Left lung (tissue), 10 donors: Measurements from ENCODE around the gene MRGPRE. TPM values are rescaled to one million over a fixed set of nuclear protein-coding genes. Genes with fewer than 3 reads are reported as not detected.

Source experiments
- ATAC-seq: fragments of 200-7000 bp; cut with Tn5 transposase; one replicate; pipeline ENCODE4 v1.9.1; 2020; ENCODE audit warnings: moderate library complexity
- DNase-seq, 4 donors: peaks; one replicate each; pipeline ENCODE4 v3.0.0-alpha.2; 2013 to 2020
- H3K27ac ChIP-seq, 2 donors: fragments of 200-600 bp; sonication (generic) in 1 of 2; one replicate each; pipeline versions ENCODE4 v1.5.0 to v1.8.0; 2020 to 2021
- H3K27me3 ChIP-seq, 2 donors: fragments of 200-600 bp; sonication (generic) in 1 of 2; one replicate each; pipeline versions ENCODE4 v1.5.0 to v1.8.0; 2020 to 2021
- H3K36me3 ChIP-seq, 2 donors: fragments of 200-600 bp; sonication (generic) in 1 of 2; one replicate each; pipeline versions ENCODE4 v1.5.0 to v1.8.0; 2020 to 2021
- H3K4me1 ChIP-seq, 2 donors: fragments of 200-600 bp; one replicate each; pipeline ENCODE4 v1.8.0; 2021
- H3K4me3 ChIP-seq, 2 donors: fragments of 200-600 bp; sonication (generic) in 1 of 2; one replicate each; pipeline versions ENCODE4 v1.5.0 to v1.8.0; 2020 to 2021; ENCODE audit warnings: mild to moderate bottlenecking in 1 of 2
- H3K9me3 ChIP-seq, 2 donors: fragments of 200-600 bp; sonication (generic) in 1 of 2; one replicate each; pipeline versions ENCODE4 v1.5.0 to v1.8.0; 2020 to 2021
- CTCF ChIP-seq, 2 donors: fragments of 200-600 bp; sonication (generic) in 1 of 2; IDR thresholded peaks; one replicate each; pipeline versions ENCODE4 v1.5.0 to v1.8.0; 2021; ENCODE audit warnings: antibody characterized with exemption in 2 of 2
- intact Hi-C, 2 donors: fragments of 100-400 bp; cut with DNase I; formaldehyde crosslinking; loops; one replicate each; pipeline versions ENCODE4 v1.11.2 to v1.14.2; 2022
- polyA plus RNA-seq, 6 donors: library from polyadenylated mRNA; unstranded; fragments of 120-200 nt; gene quantifications; one replicate each; pipeline ENCODE4 v1.2.1, GENCODE V29; 2013; ENCODE audit not compliant: insufficient read length in 6 of 6
- total RNA-seq, 2 donors: library from RNA; stranded (reverse); fragmentation: NEBNext Ultra II Directional; extraction: Animal tissue kit (Norgen Biotek cat#: 25700); gene quantifications; one replicate each; pipeline ENCODE4 v1.2.1, GENCODE V29; 2021
- donor health status: DM: no; HTN: yes; CAD: no.
- donor health status: DM: no; HTN: no; CAD: no.

The MRGPRE gene
- total and polyA plus RNA-seq, 8 donors, result 0.11 to 0.47 (median 0.26) TPM; not detected in 4

GRCh38 chr11:3227568-3228444 is 4.4 kb downstream of the MRGPRE start:
- no peak overlapping the region for H3K27ac ChIP-seq
- peaks cover 0 to 85% of the 10 kb centered on the region in 2 donors for H3K27me3 ChIP-seq
- intact Hi-C loops, result no loop called here
- ATAC-seq, result no peak
- DNase-seq, result peak in 2 of 4 donors; percentile 22 to 70
- no peak for TF ChIP-seq CTCF (IDR thresholded peaks at IDR 0.05)
- no peaks in the 10 kb centered on the region for H3K36me3 ChIP-seq
- H3K4me1 ChIP-seq, result no peaks in the 10 kb centered on the region
- H3K9me3 ChIP-seq, result no peaks in the 10 kb centered on the region
- H3K4me3 ChIP-seq, result no peak overlapping the region

GRCh38 chr11:3226846-3227567 is 5.2 kb downstream of the MRGPRE start:
- no peak overlapping the region for H3K27ac ChIP-seq

GRCh38 chr11:3225826-3226750 is 6.1 kb downstream of the MRGPRE start:
- H3K27me3 ChIP-seq, result peaks cover 0 to 86% of the 10 kb centered on the region in 2 donors
- intact Hi-C loops, result no loop called here
- H3K9me3 ChIP-seq, result no peaks in the 10 kb centered on the region
- no peak overlapping the region for H3K4me3 ChIP-seq
- H3K27ac ChIP-seq, result no peak overlapping the region
- DNase-seq, result no peak
- peaks cover 0 to under 1% of the 10 kb centered on the region in 2 donors for H3K4me1 ChIP-seq
- no peaks in the 10 kb centered on the region for H3K36me3 ChIP-seq
- TF ChIP-seq CTCF (IDR thresholded peaks at IDR 0.05), result no peak
- ATAC-seq, result no peak

More at GRCh38 chr11:3226846-3227567, 5.2 kb downstream of the MRGPRE start:
- ATAC-seq (no peak), DNase-seq (no peak)
- TF ChIP-seq CTCF (IDR thresholded peaks at IDR 0.05), result no peak
- no peaks in the 10 kb centered on the region for H3K4me1 ChIP-seq
- no peaks in the 10 kb centered on the region for H3K9me3 ChIP-seq
- H3K27me3 ChIP-seq, result peaks cover 0 to 85% of the 10 kb centered on the region in 2 donors
- H3K36me3 ChIP-seq, result no peaks in the 10 kb centered on the region
- no peak overlapping the region for H3K4me3 ChIP-seq
- intact Hi-C loops, result no loop called here

DNA sequence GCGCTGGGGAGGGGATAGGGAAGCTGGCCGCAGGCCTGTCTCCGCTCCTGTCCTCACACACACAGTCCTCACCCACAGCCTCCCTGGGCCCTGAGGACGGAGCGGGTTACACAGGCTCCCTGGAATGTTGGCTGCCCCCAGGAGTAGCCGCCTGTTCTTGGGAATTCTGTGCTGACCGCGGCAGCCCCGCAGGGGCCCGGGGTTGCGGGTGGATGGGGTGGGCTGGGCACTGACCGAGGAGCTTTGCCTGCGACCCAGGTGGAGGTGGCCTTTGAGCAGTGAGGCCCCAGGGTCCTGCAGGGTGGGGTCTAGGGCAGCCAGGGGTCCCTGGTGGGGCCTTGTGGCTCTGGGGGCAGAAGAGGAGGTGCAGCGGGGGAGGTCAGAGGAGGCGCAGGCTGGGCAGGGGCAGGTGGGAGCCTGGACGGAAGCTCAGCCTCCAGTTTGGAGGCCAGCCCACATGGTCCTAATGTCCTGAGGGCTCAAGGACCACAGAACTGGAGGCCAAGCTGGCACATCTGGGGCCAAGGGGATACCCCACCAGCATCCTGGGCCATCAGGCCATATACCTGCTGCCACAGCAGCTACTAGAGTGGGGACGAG is 7.0 kb downstream of the MRGPRE start:
- H3K4me1 ChIP-seq, result peaks cover 0 to 5% of the 10 kb centered on the region in 2 donors
- intact Hi-C loops, result no loop called here
- no peak overlapping the region for H3K27ac ChIP-seq
- ATAC-seq, result no peak
- peak in 1 of 4 donors; percentile 73 for DNase-seq
- H3K36me3 ChIP-seq, result no peaks in the 10 kb centered on the region
- no peak for TF ChIP-seq CTCF (IDR thresholded peaks at IDR 0.05)
- no peak overlapping the region for H3K4me3 ChIP-seq
- H3K9me3 ChIP-seq, result no peaks in the 10 kb centered on the region
- peaks cover 0 to 86% of the 10 kb centered on the region in 2 donors for H3K27me3 ChIP-seq
